Tibial nerve (tissue), 3 donors: Measurements from ENCODE around the gene PXT1.
"Not testable (repeated sequence)": the region's sequence is repeated elsewhere in the genome, so short reads cannot be mapped to it uniquely, and the experiment has no call there.

Source experiments
- CTCF ChIP-seq, 5 experiments: fragments of 200-600 bp in 3 of 5; fragments of 450-650 bp in 2 of 5; sonication (generic) in 3 of 5; IDR thresholded peaks; one replicate each; pipeline ENCODE4 v1.5.1; 2016 to 2019; ENCODE audit warnings: antibody characterized with exemption in 5 of 5, mild to moderate bottlenecking in 3 of 5, moderate library complexity in 2 of 5
- POLR2A ChIP-seq, 2 donors: fragments of 450-650 bp; IDR thresholded peaks; one replicate each; pipeline ENCODE4 v1.6.1; 2017; ENCODE audit warnings: antibody characterized with exemption in 2 of 2, mild to moderate bottlenecking in 2 of 2, moderate library complexity in 2 of 2

- not testable (repeated sequence) for TF ChIP-seq CTCF, POLR2A (IDR thresholded peaks at IDR 0.05)
These were observed 40.7 kb upstream of the PXT1 start for GRCh38 chr6:36483326-36483725.
